DMS114 treated with DMSO at 0.1 percent for 48 hours (cell line): ENCODE measurements around the gene TNK1.

Source experiments
- DNase-seq: peaks from one replicate; lab custom pipeline; 2025; ENCODE audit not compliant: unreplicated experiment; lab: John Stamatoyannopoulos, UW

Gene TNK1

GRCh38 chr17:7408863-7409262, 28.0 kb downstream of the TNK1 start:
- no peak for DNase-seq

DNA sequence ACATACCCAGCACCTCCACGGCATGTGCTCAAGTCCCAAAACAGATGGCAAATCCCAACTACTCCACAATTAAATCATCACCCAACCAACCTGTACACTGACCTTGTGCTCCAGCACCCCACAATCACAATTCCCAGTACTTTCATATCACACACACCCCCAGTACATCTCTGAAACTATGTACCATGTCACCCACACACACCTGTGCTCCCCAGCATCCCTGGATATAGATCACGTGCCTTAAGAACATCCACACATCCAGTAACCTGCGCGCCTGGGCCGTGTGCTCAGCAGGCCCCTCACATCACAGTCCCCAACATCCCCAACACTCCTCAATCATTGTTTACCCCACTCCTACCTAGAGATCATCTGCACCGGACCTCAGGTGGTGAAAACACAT, 28.8 kb downstream of the TNK1 start:
- no peak for DNase-seq

GRCh38 chr17:7410634-7411426, 29.9 kb downstream of the TNK1 start:
- no peak for DNase-seq

GRCh38 chr17:7411427-7411750, 30.5 kb downstream of the TNK1 start:
- no peak for DNase-seq

DNA sequence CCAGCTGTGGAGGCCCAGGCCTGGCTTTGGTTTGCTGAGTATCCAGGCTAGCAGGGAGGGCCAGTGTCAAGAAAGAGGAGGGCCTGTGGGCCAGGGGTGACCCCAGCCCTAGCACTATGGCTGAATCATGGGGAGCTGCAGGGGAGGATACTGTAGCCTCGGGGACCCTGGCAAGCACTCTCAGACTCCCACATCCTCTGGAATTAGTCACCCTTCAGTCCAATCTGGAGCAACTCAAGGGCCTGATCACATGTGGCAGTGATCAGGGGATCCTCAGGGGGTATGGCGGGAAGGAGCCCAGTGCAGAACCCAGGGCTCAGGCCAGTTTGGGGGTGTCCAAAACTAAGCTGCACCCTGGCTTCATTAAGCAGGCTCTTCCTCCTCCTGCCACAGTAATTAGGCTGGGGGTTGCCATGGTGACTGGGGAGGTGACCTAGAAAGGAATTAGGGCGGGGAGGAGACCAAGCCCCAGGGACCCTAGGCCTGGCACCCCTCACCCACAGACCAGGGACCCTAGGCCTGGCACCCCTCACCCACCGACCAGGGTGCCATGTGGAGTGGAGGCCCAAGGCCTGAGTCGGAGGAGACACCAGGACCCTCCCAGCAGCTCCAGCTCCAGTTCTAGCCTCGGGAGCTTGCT, 32.6 kb downstream of the TNK1 start:
- DNase-seq = no peak

DNA sequence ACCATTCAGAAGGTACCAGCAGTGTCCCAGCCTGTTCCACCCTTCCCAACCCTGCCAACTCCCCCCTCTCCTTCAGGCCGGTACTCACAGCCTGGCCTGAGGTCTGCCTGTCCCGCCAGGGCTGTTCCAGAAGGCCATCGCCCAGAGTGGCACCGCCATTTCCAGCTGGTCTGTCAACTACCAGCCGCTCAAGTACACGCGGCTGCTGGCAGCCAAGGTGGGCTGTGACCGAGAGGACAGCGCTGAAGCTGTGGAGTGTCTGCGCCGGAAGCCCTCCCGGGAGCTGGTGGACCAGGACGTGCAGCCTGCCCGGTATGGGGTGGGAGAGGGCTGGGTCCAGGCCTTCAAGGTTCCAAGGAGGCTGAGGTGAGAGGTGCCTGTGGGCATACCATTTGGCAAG, 33.9 kb downstream of the TNK1 start:
- DNase-seq = no peak

GRCh38 chr17:7415784-7416183, 34.9 kb downstream of the TNK1 start:
- DNase-seq = no peak

DNA sequence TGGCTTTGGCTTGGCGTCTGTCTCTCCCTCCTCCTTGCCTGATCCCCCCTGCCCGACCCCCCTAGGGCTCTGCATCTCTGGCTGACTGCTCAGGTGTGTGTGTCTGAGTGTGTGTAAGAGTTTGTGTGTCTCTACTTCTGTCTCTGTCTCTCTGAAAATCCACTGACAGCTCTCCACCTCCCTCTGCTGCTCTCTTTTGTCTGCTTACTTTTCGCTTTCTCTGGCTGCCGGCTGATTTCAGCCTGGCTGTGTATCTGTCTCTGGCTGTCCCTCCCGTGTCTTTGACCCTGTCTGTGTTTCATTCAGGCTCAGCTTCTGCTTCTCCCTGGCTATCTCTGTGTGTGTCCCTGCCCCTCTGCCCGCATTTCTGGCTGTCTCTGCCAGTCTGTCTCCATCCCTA, 35.4 kb downstream of the TNK1 start:
- DNase-seq = no peak

- DNase-seq = no peak
Measured at GRCh38 chr17:7417056-7417655, 36.3 kb downstream of the TNK1 start.

DNA sequence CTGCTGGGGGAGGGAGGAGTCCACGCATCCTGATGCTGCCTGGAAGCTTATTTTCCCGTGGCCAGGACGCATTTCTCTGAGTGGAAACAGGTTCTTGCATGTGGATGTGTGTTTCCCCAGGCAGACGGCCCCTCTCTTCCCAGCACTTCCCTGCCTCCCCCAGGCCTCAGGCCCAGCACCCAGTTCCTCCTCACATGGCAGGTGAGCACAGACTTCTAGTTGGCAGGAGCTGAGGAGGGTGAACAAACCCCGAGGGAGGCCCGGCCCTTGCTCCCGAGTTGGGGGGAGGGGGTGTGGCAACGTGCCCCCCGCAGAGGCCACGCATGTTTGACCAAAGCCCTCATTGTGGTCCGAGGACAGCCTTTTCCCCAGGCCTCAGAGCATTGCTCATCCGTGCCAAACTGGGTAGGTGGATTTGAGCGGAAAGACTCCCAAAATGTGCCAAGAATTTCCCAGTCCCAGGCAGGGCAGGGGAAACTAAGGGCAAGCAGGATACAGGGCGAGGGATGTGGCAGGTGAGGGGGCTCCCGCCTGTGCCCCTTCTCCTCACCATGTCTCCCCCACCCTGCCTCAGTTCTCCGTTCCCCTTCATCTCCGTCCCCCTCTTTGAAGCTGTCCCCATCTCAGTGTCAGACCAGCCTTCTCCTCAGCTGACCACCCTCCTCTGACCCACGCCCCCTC, 37.7 kb downstream of the TNK1 start:
- no peak for DNase-seq

- DNase-seq = no peak
Measured at GRCh38 chr17:7419819-7420610, 39.1 kb downstream of the TNK1 start, which contains the start of gene SPEM1. SPEM1 (plus strand) TSS chr17:7420324; CDS start chr17:7420385, 61 bp downstream.

GRCh38 chr17:7421186-7421585, 40.3 kb downstream of the TNK1 start:
- no peak for DNase-seq

DNA sequence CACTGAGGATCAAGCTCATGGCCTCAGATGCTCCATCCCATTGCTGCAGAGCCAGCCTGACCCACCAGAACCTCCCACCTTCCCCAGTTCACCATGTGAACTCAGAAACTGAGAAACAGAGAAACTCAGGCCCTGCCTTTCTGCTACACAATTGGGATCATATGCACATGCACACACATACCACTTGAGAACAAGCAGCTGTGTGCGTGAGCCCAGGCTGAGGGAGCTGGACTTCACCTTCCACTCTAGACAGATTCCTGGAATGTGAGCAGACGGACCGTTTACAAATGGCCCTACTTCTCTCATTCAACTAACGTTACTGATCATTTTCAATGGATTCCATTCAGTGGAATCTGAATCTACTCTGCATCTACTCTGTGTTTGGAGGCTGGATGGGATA, 42.8 kb downstream of the TNK1 start:
- DNase-seq = no peak

GRCh38 chr17:7425316-7425715, 44.4 kb downstream of the TNK1 start, which contains the start of gene SPEM2:
SPEM2 (plus strand) TSS chr17:7425616; CDS start chr17:7425689, 73 bp downstream.
- no peak for DNase-seq

DNA sequence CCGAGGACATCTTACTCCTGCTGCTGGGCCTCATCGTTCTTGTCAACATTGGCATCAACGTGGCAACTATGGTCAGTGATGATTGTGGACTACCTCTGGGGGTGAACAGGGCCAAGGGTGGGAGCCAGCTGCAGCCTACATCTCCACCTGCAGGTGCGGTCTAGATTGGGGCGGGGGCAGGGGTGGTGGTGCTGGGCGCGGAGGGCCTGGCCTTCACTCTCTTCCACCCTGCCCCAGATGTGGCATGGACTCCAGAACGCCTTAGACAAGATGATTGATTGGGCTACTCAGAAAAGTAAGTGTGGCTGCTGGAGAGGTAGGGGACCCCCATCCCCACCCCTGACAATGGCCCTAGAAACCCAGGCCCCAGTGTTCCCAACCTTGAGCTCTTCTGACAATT, 44.9 kb downstream of the TNK1 start:
- DNase-seq = no peak

DNA sequence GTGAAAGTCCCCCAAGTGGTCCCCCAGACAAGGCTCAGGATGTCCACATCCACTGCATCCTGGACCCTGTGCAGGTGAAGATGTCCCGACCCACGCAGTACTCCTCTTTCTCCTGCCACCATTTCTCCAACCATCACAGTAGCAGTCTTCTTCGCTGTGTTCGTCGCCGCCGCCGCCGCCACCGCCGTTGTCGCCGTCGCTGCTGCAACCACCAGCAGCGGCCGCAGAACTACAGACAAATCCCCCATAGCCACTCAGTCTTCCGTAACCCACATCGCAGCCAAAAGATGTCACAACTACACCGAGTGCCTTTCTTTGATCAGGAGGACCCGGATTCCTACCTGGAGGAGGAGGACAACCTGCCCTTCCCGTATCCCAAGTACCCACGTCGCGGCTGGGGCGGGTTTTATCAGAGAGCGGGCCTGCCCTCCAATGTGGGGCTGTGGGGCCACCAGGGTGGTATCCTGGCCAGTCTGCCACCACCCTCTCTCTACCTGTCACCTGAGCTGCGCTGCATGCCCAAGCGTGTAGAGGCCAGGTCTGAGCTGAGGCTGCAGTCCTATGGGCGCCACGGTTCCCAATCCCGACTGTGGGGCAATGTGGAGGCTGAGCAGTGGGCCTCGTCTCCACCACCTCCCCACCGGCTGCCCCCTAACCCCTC, 45.4 kb downstream of the TNK1 start:
- no peak for DNase-seq

GRCh38 chr17:7426896-7427489, 46.1 kb downstream of the TNK1 start:
- no peak for DNase-seq

GRCh38 chr17:7427549-7427948, 46.7 kb downstream of the TNK1 start:
- no peak for DNase-seq

- DNase-seq = no peak
Measured at GRCh38 chr17:7428557-7428956, 47.7 kb downstream of the TNK1 start, which contains the start of gene SPEM3. SPEM3 (plus strand) TSS chr17:7428857; CDS start chr17:7428903, 46 bp downstream.

GRCh38 chr17:7429722-7430121, 48.8 kb downstream of the TNK1 start:
- no peak for DNase-seq
